PC-3 (cell line): ENCODE measurements around the gene NRXN2. TPM values are rescaled to one million over a fixed set of nuclear protein-coding genes. Genes with fewer than 3 reads are reported as not detected.

Experiments
- ATAC-seq: fragments of 200-7000 bp; cut with Tn5 transposase; 2 replicates; pipeline ENCODE4 v1.9.1; 2020; ENCODE audit warnings: mild to moderate bottlenecking, moderate library complexity
- BruUV-seq: library from RNA; stranded (reverse); fragments of 400-500 nt; replicated peaks from 2 replicates; lab custom pipeline; 2021; lab: Mats Ljungman, UMichigan
- CTCF ChIA-PET: fragments of 300-600 bp; sonication (Branson Sonifier 250); formaldehyde crosslinking; loops from one replicate; lab custom pipeline; 2022; ENCODE audit warnings: antibody characterized with exemption; lab: Charles Lee
- POLR2A ChIA-PET: fragments of 300-600 bp; sonication (Branson Sonifier 250); formaldehyde crosslinking; loops from one replicate; lab custom pipeline; 2022; ENCODE audit warnings: antibody characterized with exemption; ENCODE audit not compliant: unreplicated experiment; lab: Charles Lee
- DNase-seq: peaks from one replicate; pipeline ENCODE4 v3.0.0-alpha.2; 2015
- H2AFZ ChIP-seq: fragments of 300-600 bp; sonication (generic); 2 replicates; pipeline ENCODE4 v1.6.0; 2016; ENCODE audit warnings: antibody characterized with exemption, low read length
- H3F3A ChIP-seq: fragments of 300-600 bp; sonication (generic); one replicate; pipeline ENCODE4 v1.6.0; 2017; ENCODE audit warnings: antibody characterized with exemption, low read length, control low read depth, mild to moderate bottlenecking; ENCODE audit not compliant: unreplicated experiment
- H3K27ac ChIP-seq: fragments of 300-600 bp; sonication (generic); 2 replicates; pipeline ENCODE4 v1.5.1; 2016; ENCODE audit warnings: mild to moderate bottlenecking, low read length
- H3K27me3 ChIP-seq: fragments of 300-600 bp; sonication (generic); 2 replicates; pipeline ENCODE4 v1.6.1; 2016; ENCODE audit warnings: low read length, mixed read lengths
- H3K36me3 ChIP-seq: fragments of 300-600 bp; sonication (generic); 2 replicates; pipeline ENCODE4 v1.6.1; 2016; ENCODE audit warnings: low read depth, mixed run types, low read length, mixed read lengths
- H3K4me1 ChIP-seq: fragments of 300-600 bp; sonication (generic); 2 replicates; pipeline ENCODE4 v1.5.1; 2016; ENCODE audit warnings: low read length; ENCODE audit not compliant: insufficient read depth
- H3K4me2 ChIP-seq: fragments of 300-600 bp; sonication (generic); 2 replicates; pipeline ENCODE4 v1.6.0; 2016; ENCODE audit warnings: low read length
- H3K4me3 ChIP-seq: fragments of 300-600 bp; sonication (generic); 2 replicates; pipeline ENCODE4 v1.5.1; 2016; ENCODE audit warnings: mild to moderate bottlenecking, low read length, mixed read lengths
- H3K79me2 ChIP-seq: fragments of 300-600 bp; sonication (generic); 2 replicates; pipeline ENCODE4 v1.6.1; 2017; ENCODE audit warnings: low read length, mixed read lengths
- H3K9ac ChIP-seq: fragments of 300-600 bp; sonication (generic); 2 replicates; pipeline ENCODE4 v1.6.0; 2016; ENCODE audit warnings: mild to moderate bottlenecking, low read length
- H3K9me2 ChIP-seq: fragments of 300-600 bp; sonication (generic); replicated peaks from 2 replicates; pipeline ENCODE4 v1.6.1; 2016; ENCODE audit warnings: mixed run types, low read length, mixed read lengths
- H3K9me3 ChIP-seq: fragments of 300-600 bp; sonication (generic); 2 replicates; pipeline ENCODE4 v1.6.1; 2016; ENCODE audit warnings: low read length, mixed read lengths
- H4K20me1 ChIP-seq: fragments of 300-600 bp; sonication (generic); 2 replicates; pipeline ENCODE4 v1.6.1; 2016; ENCODE audit warnings: low read length, mixed read lengths
- CTCF ChIP-seq: fragments of 300-600 bp; sonication (generic); conservative IDR thresholded peaks from 2 replicates; pipeline ENCODE4 v1.5.1; 2017; ENCODE audit warnings: antibody characterized with exemption, low read depth, mild to moderate bottlenecking, low read length
- EZH2 ChIP-seq: fragments of 300-600 bp; sonication (generic); IDR thresholded peaks from one replicate; pipeline ENCODE4 v1.6.1; 2017; ENCODE audit warnings: antibody characterized with exemption, mild to moderate bottlenecking, low read length; ENCODE audit not compliant: unreplicated experiment
- EZH2phosphoT487 ChIP-seq: fragments of 300-600 bp; sonication (generic); IDR thresholded peaks from 2 replicates; pipeline ENCODE4 v1.6.1; 2018; ENCODE audit warnings: mild to moderate bottlenecking, antibody characterized with exemption, low read length, borderline replicate concordance
- intact Hi-C: fragments of 100-400 bp; cut with micrococcal nuclease; formaldehyde crosslinking; loops from 2 replicates; pipeline ENCODE4 v1.9.0; 2023
- total RNA-seq: library from RNA; depleted of rRNA; stranded (reverse); fragments of >200 nt; gene quantifications from 2 replicates; pipeline ENCODE4 v1.2.3, GENCODE V29; 2014

NRXN2 gene
- total RNA-seq, 1 experiment from 2014 or later: not detected

DNA sequence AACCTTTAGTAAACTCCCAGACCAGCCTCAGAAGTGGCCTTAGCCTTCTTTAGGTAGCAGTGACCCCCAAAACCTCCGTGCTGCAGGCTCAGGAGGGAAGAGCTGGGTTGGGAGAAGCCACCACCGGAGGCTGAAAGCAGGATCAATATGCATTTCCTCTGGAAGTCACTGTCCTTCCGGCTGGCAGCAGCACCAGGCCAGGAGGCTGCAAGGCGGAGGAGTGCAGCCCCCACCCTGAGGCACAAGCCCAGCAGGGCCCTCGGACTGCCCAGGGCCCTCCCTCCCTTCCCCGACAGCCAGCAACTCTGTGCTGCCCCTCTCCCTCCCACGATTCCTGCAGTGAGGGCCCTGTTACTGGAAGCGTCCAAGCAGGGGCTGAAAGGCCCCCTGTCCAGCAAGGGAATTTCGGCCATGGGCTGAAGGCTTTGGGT, 3.2 kb upstream of the NRXN2 start:
- POLR2A ChIA-PET: no interaction called here
- Histone ChIP-seq H3K9me2 (no peaks in the 10 kb centered on the region), H3K4me1 (peaks cover 3% of the 10 kb centered on the region; the same call in 1 of the 2 replicates), H3F3A (no peaks in the 10 kb centered on the region), H3K79me2 (no peaks in the 10 kb centered on the region), H3K9ac (no peak overlapping the region), H2AFZ (no peak overlapping the region), H3K9me3 (no peaks in the 10 kb centered on the region), H3K4me3 (no peak overlapping the region), H3K36me3 (no peaks in the 10 kb centered on the region), H3K27me3 (peaks cover 14% of the 10 kb centered on the region; the same call in 1 of the 2 replicates), H3K27ac (no peak overlapping the region), H4K20me1 (no peaks in the 10 kb centered on the region), H3K4me2 (no peak overlapping the region)
- no peak for DNase-seq
- no peak for TF ChIP-seq CTCF
- TF ChIP-seq EZH2phosphoT487: no peak
- no peak for TF ChIP-seq EZH2
- no peak for ATAC-seq
- intact Hi-C loops: no loop called here
- BruUV-seq: no TSS peak
- CTCF ChIA-PET: no interaction called here

- no peak for TF ChIP-seq EZH2
- no peak for TF ChIP-seq EZH2phosphoT487
- TF ChIP-seq CTCF: no peak
- H3K79me2 ChIP-seq: no peaks in the 10 kb centered on the region
Observed at GRCh38 chr11:64724863-64725532, 2.0 kb upstream of the NRXN2 start.

More at GRCh38 chr11:64724863-64725532, 2.0 kb upstream of the NRXN2 start:
- Histone ChIP-seq H2AFZ (no peak overlapping the region), H3K9me3 (no peaks in the 10 kb centered on the region), H3K4me1 (peaks cover 3% of the 10 kb centered on the region; the same call in 1 of the 2 replicates), H3K27me3 (peaks cover 19% of the 10 kb centered on the region; the same call in 1 of the 2 replicates), H3K4me2 (no peak overlapping the region), H3F3A (no peaks in the 10 kb centered on the region), H3K9me2 (no peaks in the 10 kb centered on the region), H3K4me3 (no peak overlapping the region), H3K36me3 (no peaks in the 10 kb centered on the region), H3K27ac (no peak overlapping the region), H4K20me1 (no peaks in the 10 kb centered on the region), H3K9ac (no peak overlapping the region)
- DNase-seq (no peak), ATAC-seq (no peak)
- intact Hi-C loops: no loop called here
- CTCF ChIA-PET: interaction anchor here (0.6 kb wide), 1 partner anchor 562 kb away, joined by 3 read pairs; no protein-coding TSS in a partner anchor
- POLR2A ChIA-PET: no interaction called here
- no TSS peak for BruUV-seq
